Liver (tissue), 3 donors: Measurements from ENCODE around the gene YPEL5.

Source experiments
- ATF3 ChIP-seq: IDR thresholded peaks from 2 replicates; pipeline ENCODE4 v1.6.1; 2016; ENCODE audit warnings: antibody characterized with exemption
- CTCF ChIP-seq: fragments of 150-350 bp; IDR thresholded peaks from 2 replicates; pipeline ENCODE4 v1.5.1; 2017; ENCODE audit warnings: improper control_type of control experiment, low read depth, low read length; ENCODE audit not compliant: missing input control
- FOXA1 ChIP-seq: IDR thresholded peaks from 2 replicates; pipeline ENCODE4 v1.6.1; 2016; ENCODE audit warnings: antibody characterized with exemption
- FOXA2 ChIP-seq: IDR thresholded peaks from 2 replicates; pipeline ENCODE4 v1.6.1; 2016; ENCODE audit warnings: antibody characterized with exemption
- GABPA ChIP-seq, 2 donors: IDR thresholded peaks in 1 of 2; conservative IDR thresholded peaks in 1 of 2; 2 replicates each; pipeline ENCODE4 v1.6.1; 2016; ENCODE audit warnings: antibody characterized with exemption in 2 of 2, mild to moderate bottlenecking in 1 of 2, moderate library complexity in 1 of 2
- JUND ChIP-seq, 2 donors: IDR thresholded peaks; 2 replicates each; pipeline ENCODE4 v1.6.1; 2016; ENCODE audit warnings: antibody characterized with exemption in 2 of 2
- MAX ChIP-seq: IDR thresholded peaks from 2 replicates; pipeline ENCODE4 v1.6.1; 2016; ENCODE audit warnings: antibody characterized with exemption
- RAD21 ChIP-seq, 2 donors: IDR thresholded peaks; 2 replicates each; pipeline ENCODE4 v1.6.1; 2016; ENCODE audit warnings: antibody characterized with exemption in 2 of 2, mild to moderate bottlenecking in 2 of 2
- REST ChIP-seq: IDR thresholded peaks from 2 replicates; pipeline ENCODE4 v1.6.1; 2016; ENCODE audit warnings: antibody characterized with exemption, mild to moderate bottlenecking
- RXRA ChIP-seq, 2 donors: IDR thresholded peaks; 2 replicates each; pipeline ENCODE4 v1.6.1; 2017 to 2018; ENCODE audit warnings: antibody characterized with exemption in 2 of 2, mild to moderate bottlenecking in 1 of 2
- TAF1 ChIP-seq: conservative IDR thresholded peaks from 2 replicates; pipeline ENCODE4 v1.6.1; 2016; ENCODE audit warnings: antibody characterized with exemption, mild to moderate bottlenecking
- YY1 ChIP-seq: IDR thresholded peaks from 2 replicates; pipeline ENCODE4 v1.6.1; 2016; ENCODE audit warnings: antibody characterized with exemption, mild to moderate bottlenecking
- ZBTB33 ChIP-seq: IDR thresholded peaks from 2 replicates; pipeline ENCODE4 v1.6.1; 2016; ENCODE audit warnings: antibody characterized with exemption
- donor health status: healthy.
- donor health status: healthy.

GRCh38 chr2:30115141-30115980, 31.4 kb upstream of the YPEL5 start:
- TF ChIP-seq MAX: no peak
- TF ChIP-seq RAD21 (IDR thresholded peaks at IDR 0.05): peak; percentile 90 to 95
- TF ChIP-seq CTCF: peak; percentile 98
- TF ChIP-seq GABPA (IDR thresholded peaks at IDR 0.05 in 1 of 2, conservative IDR thresholded peaks at IDR 0.05 in 1 of 2): no peak
- TF ChIP-seq TAF1: no peak
- no peak for TF ChIP-seq REST
- no peak for TF ChIP-seq FOXA2
- TF ChIP-seq YY1: no peak
- no peak for TF ChIP-seq FOXA1
- TF ChIP-seq ATF3: no peak
- no peak for TF ChIP-seq RXRA (IDR thresholded peaks at IDR 0.05)
- no peak for TF ChIP-seq JUND (IDR thresholded peaks at IDR 0.05)
- no peak for TF ChIP-seq ZBTB33
